GM12864 (cell line): ENCODE data around the gene PRB2.
"Not testable (repeated sequence)": the region's sequence is repeated elsewhere in the genome, so short reads cannot be mapped to it uniquely, and the experiment has no call there.

ENCODE experiments used
- DNase-seq: peaks from one replicate; pipeline ENCODE4 v3.0.0-alpha.2; 2011; ENCODE audit warnings: low read depth
- H3K4me3 ChIP-seq: 2 replicates; pipeline ENCODE4 v1.5.1; 2011; ENCODE audit warnings: mild to moderate bottlenecking, low read depth, low read length, control low read depth
- TF ChIP-seq, protein P1 (sequence below): IDR thresholded peaks from 2 replicates; pipeline ENCODE4 v1.5.1; 2011; ENCODE audit warnings: low read depth, mild to moderate bottlenecking, moderate library complexity, low read length, control low read depth, inconsistent platforms; ENCODE audit errors: missing control alignments

The PRB2 gene

GRCh38 chr12:11361151-11361550, 34.2 kb downstream of the PRB2 start:
- no peak overlapping the region for H3K4me3 ChIP-seq
- TF ChIP-seq, protein P1, sequence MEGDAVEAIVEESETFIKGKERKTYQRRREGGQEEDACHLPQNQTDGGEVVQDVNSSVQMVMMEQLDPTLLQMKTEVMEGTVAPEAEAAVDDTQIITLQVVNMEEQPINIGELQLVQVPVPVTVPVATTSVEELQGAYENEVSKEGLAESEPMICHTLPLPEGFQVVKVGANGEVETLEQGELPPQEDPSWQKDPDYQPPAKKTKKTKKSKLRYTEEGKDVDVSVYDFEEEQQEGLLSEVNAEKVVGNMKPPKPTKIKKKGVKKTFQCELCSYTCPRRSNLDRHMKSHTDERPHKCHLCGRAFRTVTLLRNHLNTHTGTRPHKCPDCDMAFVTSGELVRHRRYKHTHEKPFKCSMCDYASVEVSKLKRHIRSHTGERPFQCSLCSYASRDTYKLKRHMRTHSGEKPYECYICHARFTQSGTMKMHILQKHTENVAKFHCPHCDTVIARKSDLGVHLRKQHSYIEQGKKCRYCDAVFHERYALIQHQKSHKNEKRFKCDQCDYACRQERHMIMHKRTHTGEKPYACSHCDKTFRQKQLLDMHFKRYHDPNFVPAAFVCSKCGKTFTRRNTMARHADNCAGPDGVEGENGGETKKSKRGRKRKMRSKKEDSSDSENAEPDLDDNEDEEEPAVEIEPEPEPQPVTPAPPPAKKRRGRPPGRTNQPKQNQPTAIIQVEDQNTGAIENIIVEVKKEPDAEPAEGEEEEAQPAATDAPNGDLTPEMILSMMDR: no peak
- no peak for DNase-seq

DNA sequence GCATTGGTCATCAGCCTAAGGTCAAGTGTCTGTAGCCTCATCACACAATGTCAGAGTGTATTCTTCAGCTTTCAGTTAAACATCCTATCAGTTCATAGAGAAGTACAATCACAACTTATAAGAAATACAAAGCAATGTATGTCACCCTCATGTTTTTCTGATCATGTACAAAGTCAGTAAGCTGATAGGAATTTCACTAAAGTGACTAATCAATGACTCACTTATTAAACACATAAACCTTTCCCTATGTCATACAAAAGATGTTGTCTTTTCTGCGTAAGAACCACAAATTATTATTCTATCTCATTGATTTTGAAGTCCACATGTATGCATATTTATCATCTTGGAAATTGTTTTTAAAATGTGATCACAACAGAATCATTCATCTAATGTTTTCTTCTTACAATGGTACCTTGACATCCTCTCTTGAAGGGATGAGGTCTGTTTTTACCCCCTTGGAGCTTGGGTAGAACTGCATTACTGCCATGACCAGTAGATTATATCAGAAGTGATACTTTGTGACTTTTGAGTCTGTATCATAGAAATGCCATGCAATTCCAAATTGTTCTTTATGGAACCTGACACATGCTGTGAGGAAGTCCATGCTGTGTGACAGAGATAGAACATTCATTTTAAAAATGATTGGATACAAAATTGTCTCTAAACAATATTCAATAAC, 35.0 kb downstream of the PRB2 start:
- not testable (repeated sequence) for DNase-seq, H3K4me3 ChIP-seq

DNA sequence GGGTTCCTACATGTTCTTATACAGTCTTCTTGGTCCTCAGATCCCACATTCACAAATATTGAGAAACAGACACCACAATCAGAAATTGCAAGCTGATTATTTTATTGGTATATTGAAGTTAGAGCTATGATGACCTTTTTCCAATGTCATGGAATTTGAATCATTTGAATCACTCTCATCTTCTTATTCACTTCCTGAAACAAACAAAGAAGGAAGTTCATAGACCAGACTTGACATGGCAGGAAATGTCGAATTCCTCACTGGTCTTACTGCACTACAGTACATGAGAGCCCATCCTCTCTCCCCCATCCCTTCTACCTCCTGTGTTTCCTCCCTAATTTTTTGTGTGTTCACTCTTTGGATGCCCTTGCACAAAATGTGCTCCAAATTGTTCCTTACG, 43.6 kb downstream of the PRB2 start:
- H3K4me3 ChIP-seq, DNase-seq: not testable (repeated sequence)

- H3K4me3 ChIP-seq: no peak overlapping the region
- TF ChIP-seq, protein P1: no peak
- DNase-seq: no peak
Measured at GRCh38 chr12:11348439-11348838, 46.9 kb downstream of the PRB2 start.

DNA sequence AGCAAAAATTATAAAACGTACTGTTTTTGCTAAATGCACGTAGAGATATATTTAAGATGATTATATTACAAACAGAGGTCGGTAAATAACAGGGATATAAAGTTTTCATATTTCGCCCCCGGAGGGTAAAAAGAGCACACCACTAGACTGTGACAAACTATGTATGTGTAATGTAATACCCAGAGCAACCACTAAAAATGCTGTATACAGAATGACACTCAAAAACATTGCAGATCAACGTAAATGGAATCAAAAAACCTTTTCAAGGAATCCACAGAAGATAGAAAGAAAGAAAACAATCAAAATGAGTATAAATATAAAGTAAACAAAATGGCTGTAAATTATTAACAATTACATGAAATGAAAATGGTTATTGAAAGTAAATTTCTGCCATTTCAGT, 47.6 kb downstream of the PRB2 start:
- no peak overlapping the region for H3K4me3 ChIP-seq
- TF ChIP-seq, protein P1: peak; percentile 27
- DNase-seq: no peak

DNA sequence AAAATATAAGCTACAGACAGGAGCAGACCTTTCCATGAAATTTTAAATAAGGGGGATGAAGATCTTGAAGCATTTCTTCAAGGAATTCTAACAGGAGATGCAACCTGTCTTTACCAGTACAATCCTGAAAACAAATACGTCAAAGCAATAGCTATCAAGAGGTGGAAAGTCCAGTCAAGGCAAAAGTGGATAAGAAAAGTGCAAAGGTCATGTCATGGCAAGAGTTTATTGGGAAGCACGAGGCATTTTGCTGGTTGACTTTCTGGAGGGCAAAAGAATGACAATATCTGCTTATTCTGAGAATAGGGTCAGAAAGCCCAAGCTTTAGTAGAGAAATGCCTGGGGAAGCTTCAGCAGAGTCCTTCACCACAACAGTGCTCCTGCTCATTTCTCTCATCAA, 50.9 kb downstream of the PRB2 start:
- TF ChIP-seq, protein P1: no peak
- DNase-seq: no peak
- no peak overlapping the region for H3K4me3 ChIP-seq
